ENCODE measurements around the gene TBC1D5.

TBC1D5 gene

GRCh38 chr3:17156864-17157263 lies 585.6 kb downstream of the TBC1D5 start:
- H4K20me1 ChIP-seq (ENCODE audit: insufficient read depth), result no peaks in the 10 kb centered on the region
- H3K79me2 ChIP-seq (ENCODE audit: insufficient read depth, low read depth), result no peaks in the 10 kb centered on the region
- no peak overlapping the region for H3K9ac ChIP-seq
- TF ChIP-seq, protein P1, sequence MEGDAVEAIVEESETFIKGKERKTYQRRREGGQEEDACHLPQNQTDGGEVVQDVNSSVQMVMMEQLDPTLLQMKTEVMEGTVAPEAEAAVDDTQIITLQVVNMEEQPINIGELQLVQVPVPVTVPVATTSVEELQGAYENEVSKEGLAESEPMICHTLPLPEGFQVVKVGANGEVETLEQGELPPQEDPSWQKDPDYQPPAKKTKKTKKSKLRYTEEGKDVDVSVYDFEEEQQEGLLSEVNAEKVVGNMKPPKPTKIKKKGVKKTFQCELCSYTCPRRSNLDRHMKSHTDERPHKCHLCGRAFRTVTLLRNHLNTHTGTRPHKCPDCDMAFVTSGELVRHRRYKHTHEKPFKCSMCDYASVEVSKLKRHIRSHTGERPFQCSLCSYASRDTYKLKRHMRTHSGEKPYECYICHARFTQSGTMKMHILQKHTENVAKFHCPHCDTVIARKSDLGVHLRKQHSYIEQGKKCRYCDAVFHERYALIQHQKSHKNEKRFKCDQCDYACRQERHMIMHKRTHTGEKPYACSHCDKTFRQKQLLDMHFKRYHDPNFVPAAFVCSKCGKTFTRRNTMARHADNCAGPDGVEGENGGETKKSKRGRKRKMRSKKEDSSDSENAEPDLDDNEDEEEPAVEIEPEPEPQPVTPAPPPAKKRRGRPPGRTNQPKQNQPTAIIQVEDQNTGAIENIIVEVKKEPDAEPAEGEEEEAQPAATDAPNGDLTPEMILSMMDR (conservative IDR thresholded peaks at IDR 0.05; ENCODE audit: low read depth, low read length), result no peak
- no peaks in the 10 kb centered on the region for H3K27me3 ChIP-seq (ENCODE audit: insufficient read depth, low read depth)
- H2AFZ ChIP-seq (ENCODE audit: low read depth), result no peak overlapping the region
- H3K27ac ChIP-seq, result no peak overlapping the region
- H3K36me3 ChIP-seq (ENCODE audit: insufficient read depth), result no peaks in the 10 kb centered on the region
- H3K4me1 ChIP-seq (ENCODE audit: low read depth, poor library complexity, severe bottlenecking), result peaks cover 8% of the 10 kb centered on the region
- no peak overlapping the region for H3K4me3 ChIP-seq (IDR thresholded peaks at IDR 0.05; ENCODE audit: insufficient read depth, low read depth, low read length)
- no peak overlapping the region for H3K4me2 ChIP-seq

GRCh38 chr3:17155951-17156350 lies 586.5 kb downstream of the TBC1D5 start:
- no peak overlapping the region for H2AFZ ChIP-seq (ENCODE audit: low read depth)
- H3K4me3 ChIP-seq (IDR thresholded peaks at IDR 0.05; ENCODE audit: insufficient read depth, low read depth, low read length), result no peak overlapping the region
- H3K4me2 ChIP-seq, result no peak overlapping the region
- H4K20me1 ChIP-seq (ENCODE audit: insufficient read depth), result no peaks in the 10 kb centered on the region
- no peak overlapping the region for H3K9ac ChIP-seq
- H3K27ac ChIP-seq, result no peak overlapping the region
- TF ChIP-seq, protein P1 (conservative IDR thresholded peaks at IDR 0.05; ENCODE audit: low read depth, low read length), result no peak
- H3K36me3 ChIP-seq (ENCODE audit: insufficient read depth), result no peaks in the 10 kb centered on the region
- no peaks in the 10 kb centered on the region for H3K27me3 ChIP-seq (ENCODE audit: insufficient read depth, low read depth)
- peaks cover 16% of the 10 kb centered on the region for H3K4me1 ChIP-seq (ENCODE audit: low read depth, poor library complexity, severe bottlenecking)
- no peaks in the 10 kb centered on the region for H3K79me2 ChIP-seq (ENCODE audit: insufficient read depth, low read depth)

GRCh38 chr3:17154941-17155340 lies 587.5 kb downstream of the TBC1D5 start:
- no peak overlapping the region for H3K4me3 ChIP-seq (IDR thresholded peaks at IDR 0.05; ENCODE audit: insufficient read depth, low read depth, low read length)
- no peak overlapping the region for H3K9ac ChIP-seq
- H3K4me1 ChIP-seq (ENCODE audit: low read depth, poor library complexity, severe bottlenecking), result peaks cover 18% of the 10 kb centered on the region
- H3K79me2 ChIP-seq (ENCODE audit: insufficient read depth, low read depth), result no peaks in the 10 kb centered on the region
- H3K27me3 ChIP-seq (ENCODE audit: insufficient read depth, low read depth), result peaks cover 5% of the 10 kb centered on the region; the same call in 1 of the 2 replicates
- no peaks in the 10 kb centered on the region for H4K20me1 ChIP-seq (ENCODE audit: insufficient read depth)
- no peaks in the 10 kb centered on the region for H3K36me3 ChIP-seq (ENCODE audit: insufficient read depth)
- TF ChIP-seq, protein P1 (conservative IDR thresholded peaks at IDR 0.05; ENCODE audit: low read depth, low read length), result no peak
- H2AFZ ChIP-seq (ENCODE audit: low read depth), result no peak overlapping the region
- H3K27ac ChIP-seq, result no peak overlapping the region
- H3K4me2 ChIP-seq, result no peak overlapping the region

DNA sequence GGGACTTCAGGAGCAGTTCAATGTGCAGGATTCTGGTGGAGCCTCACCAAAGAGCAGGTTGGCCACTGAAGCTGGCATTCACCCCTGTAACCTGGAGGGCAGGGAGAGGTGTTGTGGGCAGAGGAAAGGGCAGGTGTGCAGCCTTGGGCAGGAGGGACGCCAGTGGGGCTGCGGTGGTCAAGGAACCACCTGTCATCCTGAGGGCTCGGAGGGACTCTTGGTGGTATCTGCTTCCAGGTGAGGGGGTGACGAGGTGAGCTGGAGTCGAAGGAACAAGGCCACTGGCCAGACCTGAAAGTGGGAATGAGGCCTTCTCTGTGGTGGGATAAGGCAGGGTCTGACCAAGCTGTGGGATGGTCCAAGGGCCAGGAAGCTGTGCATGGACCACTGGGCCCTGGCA lies 588.2 kb downstream of the TBC1D5 start:
- H3K36me3 ChIP-seq (ENCODE audit: insufficient read depth), result no peaks in the 10 kb centered on the region
- TF ChIP-seq, protein P1 (conservative IDR thresholded peaks at IDR 0.05; ENCODE audit: low read depth, low read length), result no peak

More for the DNA sequence above, 588.2 kb downstream of the TBC1D5 start:
- Histone ChIP-seq H3K4me1 (ENCODE audit: low read depth, poor library complexity, severe bottlenecking) (peaks cover 18% of the 10 kb centered on the region), H3K27me3 (ENCODE audit: insufficient read depth, low read depth) (peaks cover 6% of the 10 kb centered on the region; the same call in 1 of the 2 replicates), H3K9ac (no peak overlapping the region), H3K4me2 (no peak overlapping the region), H3K27ac (no peak overlapping the region), H4K20me1 (ENCODE audit: insufficient read depth) (no peaks in the 10 kb centered on the region), H3K4me3 (IDR thresholded peaks at IDR 0.05; ENCODE audit: insufficient read depth, low read depth, low read length) (no peak overlapping the region), H3K79me2 (ENCODE audit: insufficient read depth, low read depth) (no peaks in the 10 kb centered on the region), H2AFZ (ENCODE audit: low read depth) (no peak overlapping the region)
